H1 (cell line): ENCODE measurements around the gene AASDHPPT. TPM values are rescaled to one million over a fixed set of nuclear protein-coding genes. Genes with fewer than 3 reads are reported as not detected.

ENCODE experiments used
- CTCF ChIA-PET: fragments of 300-600 bp; sonication (Branson Sonifier 250); formaldehyde crosslinking; loops from one replicate; lab custom pipeline; 2021; ENCODE audit not compliant: partially characterized antibody; lab: Charles Lee
- POLR2A ChIA-PET: fragments of 300-600 bp; sonication (Branson Sonifier 250); formaldehyde crosslinking; loops from one replicate; lab custom pipeline; 2021; ENCODE audit warnings: inconsistent platforms; ENCODE audit not compliant: partially characterized antibody; lab: Charles Lee
- DNase-seq, 2 experiments: peaks; one replicate each; pipeline versions ENCODE4 v3.0.0 to v3.0.0-alpha.2; 2010 to 2022; ENCODE audit warnings: low spot score in 2 of 2, low read depth in 1 of 2, mixed read lengths in 1 of 2
- FAIRE-seq: peaks from 2 replicates; lab custom pipeline; 2011; peaks lifted over from hg19 to GRCh38; lab: Jason Lieb, UNC
- H2AFZ ChIP-seq: 2 replicates; pipeline ENCODE4 v1.8.1; 2012; ENCODE audit warnings: low read length, inconsistent platforms
- H2AK5ac ChIP-seq: 2 replicates; pipeline ENCODE4 v1.6.1; 2013; ENCODE audit warnings: low read depth, low read length
- H2BK120ac ChIP-seq: replicated peaks from 2 replicates; pipeline ENCODE3; 2013; ENCODE audit warnings: low read depth, low read length, inconsistent platforms
- H2BK12ac ChIP-seq: 2 replicates; pipeline ENCODE4 v1.6.1; 2013; ENCODE audit warnings: low read depth, low read length
- H2BK15ac ChIP-seq: 2 replicates; pipeline ENCODE4 v1.6.1; 2013; ENCODE audit warnings: low read length
- H2BK20ac ChIP-seq: 2 replicates; pipeline ENCODE4 v1.6.1; 2013; ENCODE audit warnings: low read length
- H2BK5ac ChIP-seq: 2 replicates; pipeline ENCODE4 v1.6.1; 2013; ENCODE audit warnings: low read depth, low read length
- H3K14ac ChIP-seq: 2 replicates; pipeline ENCODE4 v1.6.1; 2013; ENCODE audit warnings: inconsistent platforms; ENCODE audit not compliant: insufficient read length
- H3K18ac ChIP-seq: 2 replicates; pipeline ENCODE4 v1.6.1; 2013; ENCODE audit warnings: low read length; ENCODE audit errors: extremely low read depth
- H3K23ac ChIP-seq: 2 replicates; pipeline ENCODE4 v1.6.1; 2013; ENCODE audit warnings: inconsistent platforms; ENCODE audit not compliant: insufficient read length
- H3K23me2 ChIP-seq: 2 replicates; pipeline ENCODE4 v1.6.1; 2013; ENCODE audit warnings: low read depth, low read length
- H3K27ac ChIP-seq: 2 replicates; pipeline ENCODE4 v1.6.1; 2011; ENCODE audit warnings: low read depth, low read length, inconsistent platforms
- H3K27me3 ChIP-seq, 4 experiments: replicated peaks in 1 of 4; 1 replicate in 1 of 4; 2 replicates in 3 of 4; pipeline versions ENCODE4 v1.6.1 to v1.8.1; 2011 to 2013; ENCODE audit warnings: low read length in 3 of 4, mild to moderate bottlenecking in 3 of 4, inconsistent platforms in 2 of 4, mixed read lengths in 2 of 4, moderate library complexity in 1 of 4; ENCODE audit not compliant: control insufficient read depth in 3 of 4, insufficient read depth in 3 of 4; ENCODE audit errors: extremely low read depth in 1 of 4
- H3K36me3 ChIP-seq, 4 experiments: 2 replicates each; pipeline versions ENCODE4 v1.6.1 to v1.8.1; 2011 to 2013; ENCODE audit warnings: mild to moderate bottlenecking in 4 of 4, low read length in 3 of 4, moderate library complexity in 2 of 4, control low read depth in 1 of 4, inconsistent platforms in 1 of 4; ENCODE audit not compliant: insufficient read depth in 4 of 4, control insufficient read depth in 2 of 4
- H3K4ac ChIP-seq: replicated peaks from 2 replicates; pipeline ENCODE3; 2013; ENCODE audit warnings: low read length, low read depth, mixed read lengths, inconsistent platforms; ENCODE audit not compliant: insufficient read length
- H3K4me1 ChIP-seq, 4 experiments: replicated peaks in 1 of 4; 1 replicate in 1 of 4; 2 replicates in 3 of 4; pipeline versions ENCODE4 v1.6.1 to v1.8.1; 2011 to 2013; ENCODE audit warnings: low read length in 3 of 4, inconsistent platforms in 2 of 4, mixed read lengths in 1 of 4; ENCODE audit not compliant: insufficient read depth in 4 of 4, control insufficient read depth in 3 of 4
- H3K4me2 ChIP-seq, 2 experiments: 2 replicates each; pipeline versions ENCODE4 v1.6.1 to v1.8.1; 2011 to 2013; ENCODE audit warnings: low read depth in 2 of 2, low read length in 2 of 2, control low read depth in 1 of 2, inconsistent platforms in 1 of 2, mild to moderate bottlenecking in 1 of 2; ENCODE audit not compliant: insufficient read depth in 1 of 2
- H3K4me3 ChIP-seq, 4 experiments: fragments of 200-600, 300-600 bp in 1 of 4; sonication (generic), shearing (Covaris generic), sonication (Bioruptor Twin) in 1 of 4; 2 replicates each; pipeline versions ENCODE4 v1.5.1 to v1.8.1; 2011 to 2016; ENCODE audit warnings: low read length in 4 of 4, low read depth in 3 of 4, control low read depth in 2 of 4, inconsistent platforms in 2 of 4, mild to moderate bottlenecking in 2 of 4, mixed read lengths in 1 of 4, moderate library complexity in 1 of 4; ENCODE audit not compliant: insufficient read depth in 2 of 4; ENCODE audit errors: extremely low read depth in 1 of 4
- H3K56ac ChIP-seq: replicated peaks from 2 replicates; pipeline ENCODE3; 2013; ENCODE audit warnings: low read depth, mild to moderate bottlenecking, mixed read lengths, low read length, inconsistent platforms; ENCODE audit not compliant: insufficient read length
- H3K79me1 ChIP-seq: 2 replicates; pipeline ENCODE4 v1.6.1; 2013; ENCODE audit warnings: low read depth, low read length, control low read depth
- H3K79me2 ChIP-seq, 2 experiments: 2 replicates each; pipeline versions ENCODE4 v1.6.1 to v1.8.1; 2012 to 2013; ENCODE audit warnings: low read length in 2 of 2, mild to moderate bottlenecking in 2 of 2, inconsistent platforms in 1 of 2; ENCODE audit not compliant: insufficient read depth in 2 of 2, control insufficient read depth in 1 of 2
- H3K9ac ChIP-seq, 4 experiments: replicated peaks in 1 of 4; 1 replicate in 1 of 4; 2 replicates in 3 of 4; pipeline versions ENCODE4 v1.6.1 to v1.8.1; 2011 to 2013; ENCODE audit warnings: low read depth in 3 of 4, low read length in 3 of 4, control low read depth in 2 of 4, mild to moderate bottlenecking in 2 of 4, moderate library complexity in 2 of 4, inconsistent platforms in 1 of 4; ENCODE audit errors: extremely low read depth in 1 of 4
- H3K9me3 ChIP-seq, 2 experiments: 2 replicates each; pipeline versions ENCODE4 v1.6.1 to v1.8.1; 2012 to 2013; ENCODE audit warnings: mild to moderate bottlenecking in 2 of 2, moderate library complexity in 2 of 2, control low read depth in 1 of 2, inconsistent platforms in 1 of 2, low read depth in 1 of 2, low read length in 1 of 2, mixed read lengths in 1 of 2; ENCODE audit not compliant: insufficient read depth in 2 of 2
- H4K20me1 ChIP-seq, 2 experiments: replicated peaks in 1 of 2; 2 replicates each; pipeline versions ENCODE3 to v1.8.1; 2011 to 2013; ENCODE audit warnings: inconsistent platforms in 2 of 2, low read length in 2 of 2, mild to moderate bottlenecking in 1 of 2; ENCODE audit not compliant: insufficient read depth in 2 of 2, control insufficient read depth in 1 of 2
- H4K5ac ChIP-seq: 2 replicates; pipeline ENCODE4 v1.6.1; 2013; ENCODE audit warnings: low read length, low read depth, mixed read lengths, inconsistent platforms; ENCODE audit not compliant: insufficient read length
- H4K8ac ChIP-seq: 2 replicates; pipeline ENCODE4 v1.8.0; 2013; ENCODE audit warnings: mild to moderate bottlenecking, moderate library complexity, low read length, inconsistent platforms; ENCODE audit not compliant: insufficient read depth; ENCODE audit errors: extremely low read depth
- H4K91ac ChIP-seq: replicated peaks from 2 replicates; pipeline ENCODE3; 2013; ENCODE audit warnings: low read length, mixed read lengths, inconsistent platforms; ENCODE audit not compliant: insufficient read length
- CTBP2 ChIP-seq: IDR thresholded peaks from 2 replicates; pipeline ENCODE4 v1.7.0; 2011; ENCODE audit warnings: borderline replicate concordance, mild to moderate bottlenecking, moderate library complexity, mixed read lengths, low read length; ENCODE audit not compliant: insufficient read depth, insufficient read length
- HDAC6 ChIP-seq: IDR thresholded peaks from one replicate; pipeline ENCODE4 v1.7.1; 2012; ENCODE audit warnings: low read depth, mild to moderate bottlenecking, inconsistent platforms, low read length, moderate library complexity
- KDM4A ChIP-seq: IDR thresholded peaks from one replicate; pipeline ENCODE4 v1.7.1; 2012; ENCODE audit warnings: low read depth, mild to moderate bottlenecking, moderate library complexity, low read length, inconsistent platforms; ENCODE audit not compliant: severe bottlenecking
- SP4 ChIP-seq: IDR thresholded peaks from 2 replicates; pipeline ENCODE4 v1.6.1; 2012; ENCODE audit warnings: low read length, inconsistent platforms
- WGBS, 2 experiments: shearing (Covaris generic) in 1 of 2; methylation state at CpG; one replicate each; pipeline versions ENCODE4 v1.1.6 to v1.1.7; 2013 to 2015; ENCODE audit warnings: low lambda C conversion rate in 2 of 2, mixed read lengths in 2 of 2, inconsistent platforms in 1 of 2, low coverage in 1 of 2, missing lambda C conversion rate in 1 of 2; ENCODE audit not compliant: insufficient replicate concordance in 2 of 2, insufficient coverage in 1 of 2, insufficient read length in 1 of 2; ENCODE audit errors: extremely low coverage in 1 of 2, missing lambda C conversion rate in 1 of 2; 5-methylcytosine and 5-hydroxymethylcytosine counted together
- polyA plus RNA-seq, 7 experiments: library from polyadenylated mRNA; depleted of rRNA in 3 of 7; stranded (reverse) in 5 of 7; unstranded in 2 of 7; fragments of >200 nt in 5 of 7; fragments of 200-250 nt in 2 of 7; gene quantifications; 1 replicate in 5 of 7; 2 replicates in 1 of 7; 4 replicates in 1 of 7; pipeline versions ENCODE4 v1.2.1 to v1.2.3, GENCODE V29; 2011 to 2013; ENCODE audit warnings: missing spikeins in 2 of 7, mixed read lengths in 2 of 7
- total RNA-seq: library from RNA; stranded (reverse); fragmentation: NEBNext Ultra II Directional; extraction: Animal tissue kit (Norgen Biotek cat#: 25700); gene quantifications from 2 replicates; pipeline ENCODE4 v1.2.1, GENCODE V29; 2021
- TF ChIP-seq, protein P1 (sequence below): IDR thresholded peaks from 2 replicates; pipeline ENCODE4 v1.6.1; 2012; ENCODE audit warnings: inconsistent platforms

The AASDHPPT gene
- total and polyA plus RNA-seq, 2 of the 8 experiments (the other 6 are each of a cell fraction or from before 2014, with no cell fraction given): 15.7 to 42.2 TPM

DNA sequence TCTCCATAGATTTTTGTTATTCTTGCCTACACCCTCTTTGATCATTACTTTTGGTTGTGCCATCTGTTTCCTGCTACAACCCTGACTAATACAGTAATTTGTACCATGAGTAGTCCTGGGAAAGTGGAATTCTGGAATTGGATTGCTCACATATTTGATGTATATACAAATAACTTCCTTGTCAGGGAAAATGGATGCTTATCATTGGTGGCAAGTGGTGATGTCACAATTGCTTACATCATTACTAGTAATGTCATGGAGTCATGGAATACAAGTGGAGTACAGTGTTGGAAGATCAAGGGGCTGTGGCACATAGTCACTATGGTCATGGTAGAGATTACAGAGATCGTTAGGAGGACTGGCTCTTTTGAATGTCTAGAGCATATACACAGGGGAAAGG is 24.4 kb downstream of the AASDHPPT start:
- WGBS, 2 experiments: 88% methylated on average over 1 of the region's 1 CpG; no CpG with 5 or more reads in 1 of the 2 experiments
- Histone ChIP-seq H2AK5ac (no peak overlapping the region), H3K4me1 (peaks cover 0 to 5% (median 0%) of the 10 kb centered on the region in 4 experiments; a peak in 2 of 7 replicates), H3K18ac (no peak overlapping the region), H2BK120ac (no peak overlapping the region), H3K79me2 (no peaks in the 10 kb centered on the region), H3K9ac (no peak overlapping the region), H4K5ac (no peak overlapping the region), H3K9me3 (no peaks in the 10 kb centered on the region), H4K91ac (no peak overlapping the region), H3K4ac (no peak overlapping the region), H3K23me2 (no peaks in the 10 kb centered on the region), H3K36me3 (peaks cover 3 to 13% (median 8%) of the 10 kb centered on the region in 4 experiments; a peak in 7 of 8 replicates), H2BK15ac (no peak overlapping the region; the same call in 1 of the 2 replicates), H3K27me3 (no peaks in the 10 kb centered on the region), H2BK12ac (no peak overlapping the region), H2BK20ac (no peak overlapping the region), H4K20me1 (no peaks in the 10 kb centered on the region), H3K4me3 (no peak overlapping the region), H3K79me1 (no peaks in the 10 kb centered on the region), H3K56ac (no peak overlapping the region), H2AFZ (no peak overlapping the region), H2BK5ac (no peak overlapping the region), H4K8ac (no peak overlapping the region), H3K23ac (no peak overlapping the region), H3K4me2 (no peak overlapping the region), H3K14ac (no peak overlapping the region), H3K27ac (no peak overlapping the region)
- DNase-seq (no peak), FAIRE-seq (no peak)
- no peak for TF ChIP-seq HDAC6
- TF ChIP-seq SP4: no peak
- TF ChIP-seq, protein P1, sequence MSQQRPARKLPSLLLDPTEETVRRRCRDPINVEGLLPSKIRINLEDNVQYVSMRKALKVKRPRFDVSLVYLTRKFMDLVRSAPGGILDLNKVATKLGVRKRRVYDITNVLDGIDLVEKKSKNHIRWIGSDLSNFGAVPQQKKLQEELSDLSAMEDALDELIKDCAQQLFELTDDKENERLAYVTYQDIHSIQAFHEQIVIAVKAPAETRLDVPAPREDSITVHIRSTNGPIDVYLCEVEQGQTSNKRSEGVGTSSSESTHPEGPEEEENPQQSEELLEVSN: no peak
- no peak for TF ChIP-seq CTBP2
- no peak for TF ChIP-seq KDM4A
- ChIA-PET POLR2A (interaction anchor here (1.2 kb wide), 1 partner anchor 16 kb away, joined by 3 read pairs; no protein-coding TSS in a partner anchor), CTCF (interaction anchor here (0.8 to 4.7 kb wide), 3 partner anchors 10 to 32 kb away, joined by 3 to 29 read pairs (median 5); no protein-coding TSS in a partner anchor)
